HG03196 (cell line): ENCODE measurements around the gene GPR149.
"Not testable (repeated sequence)": the region's sequence is repeated elsewhere in the genome, so short reads cannot be mapped to it uniquely, and the experiment has no call there.

Experiments used
- ATAC-seq: cut with Tn5 transposase; IDR thresholded peaks from one replicate; pipeline ENCODE4 v1.9.1; 2021; ENCODE audit not compliant: unreplicated experiment

The GPR149 gene, protein sequence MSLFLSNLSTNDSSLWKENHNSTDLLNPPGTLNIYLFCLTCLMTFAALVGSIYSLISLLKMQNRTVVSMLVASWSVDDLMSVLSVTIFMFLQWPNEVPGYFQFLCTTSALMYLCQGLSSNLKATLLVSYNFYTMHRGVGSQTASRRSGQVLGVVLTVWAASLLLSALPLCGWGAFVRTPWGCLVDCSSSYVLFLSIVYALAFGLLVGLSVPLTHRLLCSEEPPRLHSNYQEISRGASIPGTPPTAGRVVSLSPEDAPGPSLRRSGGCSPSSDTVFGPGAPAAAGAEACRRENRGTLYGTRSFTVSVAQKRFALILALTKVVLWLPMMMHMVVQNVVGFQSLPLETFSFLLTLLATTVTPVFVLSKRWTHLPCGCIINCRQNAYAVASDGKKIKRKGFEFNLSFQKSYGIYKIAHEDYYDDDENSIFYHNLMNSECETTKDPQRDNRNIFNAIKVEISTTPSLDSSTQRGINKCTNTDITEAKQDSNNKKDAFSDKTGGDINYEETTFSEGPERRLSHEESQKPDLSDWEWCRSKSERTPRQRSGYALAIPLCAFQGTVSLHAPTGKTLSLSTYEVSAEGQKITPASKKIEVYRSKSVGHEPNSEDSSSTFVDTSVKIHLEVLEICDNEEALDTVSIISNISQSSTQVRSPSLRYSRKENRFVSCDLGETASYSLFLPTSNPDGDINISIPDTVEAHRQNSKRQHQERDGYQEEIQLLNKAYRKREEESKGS

DNA sequence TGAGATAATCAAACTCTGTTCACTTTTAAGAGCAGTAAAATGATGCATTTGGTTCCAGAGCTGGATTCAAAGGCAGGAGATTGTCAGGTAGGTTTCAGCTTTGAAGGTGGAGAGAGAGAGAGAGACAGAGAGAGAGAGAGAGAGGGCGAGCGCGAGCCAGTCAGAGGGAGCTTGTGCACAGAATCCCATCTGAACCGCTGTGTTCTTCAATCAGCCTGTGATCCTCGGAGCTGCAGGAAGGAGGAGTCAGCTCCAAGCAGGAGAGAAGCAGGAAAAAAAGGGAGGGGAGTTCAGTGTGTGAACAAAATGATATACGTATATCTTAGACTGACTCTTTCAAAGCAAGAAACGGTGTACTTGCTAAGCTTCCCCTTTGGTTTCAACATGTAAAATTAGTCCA, at the start of gene GPR149:
GPR149 (minus strand) TSS at position 177 of the 400 bp plus-strand sequence. CDS start 575 bp downstream, outside the sequence.
- ATAC-seq = no peak

DNA sequence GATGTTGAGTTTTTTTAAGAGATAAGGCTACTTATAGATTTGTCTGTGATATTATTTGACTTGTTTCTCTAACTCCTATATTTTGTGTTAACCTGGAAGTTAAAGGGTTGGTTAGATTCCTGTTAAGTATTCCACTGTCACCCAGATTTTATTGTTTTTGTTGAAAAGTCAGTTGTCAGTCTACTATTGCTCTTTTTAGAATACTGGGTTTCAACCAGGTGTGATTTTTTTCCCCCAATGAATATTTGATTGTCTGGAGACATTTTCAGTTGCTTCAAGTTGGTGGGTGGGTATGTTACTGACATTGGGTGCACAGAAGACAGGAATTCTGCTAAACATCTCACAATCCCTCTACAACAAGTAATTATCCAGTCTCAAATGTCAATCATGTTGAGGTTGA, 43.8 kb upstream of the GPR149 start:
- ATAC-seq = no peak

DNA sequence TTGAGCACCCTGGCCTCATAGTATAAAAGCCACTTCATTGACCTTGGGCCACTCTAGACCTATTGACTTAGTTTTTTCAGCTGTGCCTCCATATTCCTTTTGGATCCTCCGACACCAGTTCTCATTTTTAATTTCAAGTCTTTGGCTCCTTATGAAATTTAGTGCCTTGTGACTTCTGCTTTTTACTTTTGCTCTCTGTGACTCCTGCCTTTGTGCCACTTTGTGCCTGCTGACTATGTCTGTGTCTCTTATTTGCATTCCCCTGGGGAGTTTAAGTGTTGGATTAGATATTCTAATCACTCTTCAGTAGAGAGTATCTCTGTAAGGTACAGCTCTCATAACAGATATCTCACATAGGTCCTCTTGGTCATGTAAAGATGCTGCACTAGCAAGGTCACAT, 39.6 kb upstream of the GPR149 start:
- no peak for ATAC-seq

DNA sequence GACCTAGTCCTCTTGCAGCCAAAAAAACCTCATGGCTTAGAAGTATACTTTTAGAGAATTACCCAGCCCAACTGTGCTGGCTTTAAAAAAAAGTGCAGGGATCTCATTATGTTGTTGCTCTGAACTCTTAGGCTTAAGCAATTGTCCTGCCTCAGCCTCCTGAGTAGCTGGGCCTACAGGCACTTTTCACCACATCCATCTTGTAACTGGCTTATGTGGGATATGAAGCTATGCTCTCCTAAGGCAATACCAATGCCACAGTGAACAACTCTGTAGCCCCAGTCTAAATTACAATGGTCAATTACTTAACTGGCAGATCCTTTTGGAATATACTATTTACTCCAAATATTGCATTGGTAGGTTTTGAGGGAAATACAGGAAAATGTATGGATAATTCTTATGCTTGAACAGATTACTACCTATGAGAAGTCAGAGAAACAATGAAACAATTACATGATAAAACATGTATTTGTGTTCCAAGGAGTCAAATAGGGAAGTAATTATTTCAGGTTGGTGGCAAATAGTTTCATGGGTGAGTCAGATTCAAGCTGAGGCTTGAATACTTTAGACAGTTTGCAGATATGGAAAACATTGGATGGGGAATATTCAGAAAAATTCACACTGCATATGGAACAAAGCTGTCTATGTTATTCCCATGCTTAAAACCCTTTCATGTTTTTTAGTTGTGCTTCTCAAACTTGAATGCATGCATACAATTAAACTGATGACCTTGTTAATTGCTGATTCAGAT, 34.6 kb upstream of the GPR149 start:
- ATAC-seq = no peak

DNA sequence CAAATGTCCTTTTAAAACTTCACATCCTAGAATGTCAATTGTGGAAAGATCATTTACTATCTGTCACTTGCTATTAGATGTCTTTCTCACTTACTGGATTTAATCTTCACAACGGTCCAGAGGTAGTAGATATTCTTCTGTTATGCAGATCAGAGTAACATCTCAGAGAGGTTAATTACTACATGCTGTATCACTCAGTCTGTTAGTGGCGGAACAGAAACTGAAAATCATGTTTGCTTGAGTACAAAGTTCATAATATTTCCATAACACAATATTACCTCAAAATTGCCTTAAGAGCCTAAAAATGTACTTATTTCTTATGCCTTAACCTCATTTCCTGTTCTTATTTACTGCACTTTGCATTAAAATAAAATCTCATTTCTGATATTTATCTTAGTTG, 28.6 kb upstream of the GPR149 start:
- no peak for ATAC-seq

DNA sequence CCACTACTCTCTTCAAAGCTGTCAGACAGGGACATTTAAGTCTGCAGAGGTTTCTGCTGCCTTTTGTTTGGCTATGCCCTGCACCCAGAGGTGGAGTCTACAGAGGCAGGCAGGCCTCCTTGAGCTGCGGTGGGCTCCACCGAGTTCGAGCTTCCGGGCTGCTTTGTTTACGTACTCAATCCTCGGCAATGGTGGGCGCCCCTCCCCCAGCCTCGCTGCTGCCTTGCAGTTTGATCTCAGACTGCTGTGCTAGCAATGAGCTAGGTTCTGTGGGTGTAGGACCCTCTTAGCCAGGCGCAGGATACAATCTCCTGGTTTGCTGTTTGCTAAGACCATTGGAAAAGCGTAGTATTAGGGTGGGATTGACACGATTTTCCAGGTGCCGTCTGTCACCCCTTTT, 9.1 kb upstream of the GPR149 start:
- ATAC-seq = not testable (repeated sequence)

DNA sequence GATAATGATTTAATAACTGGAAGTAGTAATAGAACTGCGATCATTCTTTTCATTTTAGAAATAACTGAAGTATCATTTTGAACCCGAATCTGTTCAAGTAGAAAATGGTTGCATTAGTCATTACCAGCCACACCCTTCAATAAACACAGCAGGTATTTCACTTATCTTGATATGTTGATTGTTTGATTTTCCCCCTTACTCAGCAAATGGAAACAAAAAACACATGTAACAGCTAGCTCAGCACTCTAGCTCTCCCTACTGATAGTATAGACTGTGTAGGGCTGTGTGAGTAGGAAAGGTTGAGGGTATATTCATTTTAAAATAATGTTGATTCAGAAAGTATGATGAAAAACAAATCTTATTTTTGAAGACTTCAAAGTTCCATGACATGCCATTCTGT, 1.1 kb upstream of the GPR149 start:
- ATAC-seq = no peak

DNA sequence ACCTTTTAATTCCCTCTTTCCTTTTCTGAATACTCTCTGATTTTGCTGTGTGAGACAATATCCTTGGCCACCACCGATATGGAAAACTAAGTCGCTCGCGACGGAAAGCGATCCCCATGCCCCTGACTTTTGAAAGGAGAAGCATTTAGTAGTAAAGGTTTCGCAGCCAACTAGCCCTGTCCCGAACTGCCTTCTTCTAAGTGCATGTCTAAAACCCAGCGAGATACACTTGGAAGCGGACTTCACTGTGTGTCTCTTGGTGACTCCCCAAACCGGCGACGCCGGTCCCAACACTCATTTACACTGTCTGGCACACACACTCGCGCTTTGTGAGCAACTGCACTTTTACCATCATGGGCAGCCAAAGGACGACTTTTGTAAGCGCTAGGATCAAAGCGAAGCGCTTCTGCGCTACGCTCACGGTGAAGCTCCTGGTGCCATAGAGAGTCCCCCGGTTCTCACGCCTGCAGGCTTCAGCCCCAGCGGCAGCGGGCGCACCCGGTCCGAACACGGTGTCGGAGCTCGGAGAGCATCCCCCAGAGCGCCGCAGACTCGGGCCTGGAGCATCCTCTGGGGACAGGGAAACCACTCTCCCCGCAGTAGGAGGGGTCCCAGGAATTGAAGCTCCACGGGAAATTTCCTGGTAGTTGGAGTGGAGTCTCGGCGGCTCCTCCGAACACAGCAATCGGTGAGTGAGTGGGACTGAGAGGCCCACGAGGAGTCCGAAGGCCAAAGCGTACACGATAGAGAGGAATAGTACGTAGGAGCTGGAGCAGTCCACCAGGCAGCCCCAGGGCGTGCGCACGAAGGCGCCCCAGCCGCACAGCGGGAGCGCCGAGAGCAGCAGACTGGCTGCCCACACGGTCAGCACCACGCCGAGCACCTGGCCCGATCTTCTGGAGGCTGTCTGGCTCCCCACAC, 1.4 kb downstream of the GPR149 start:
- ATAC-seq = no peak

DNA sequence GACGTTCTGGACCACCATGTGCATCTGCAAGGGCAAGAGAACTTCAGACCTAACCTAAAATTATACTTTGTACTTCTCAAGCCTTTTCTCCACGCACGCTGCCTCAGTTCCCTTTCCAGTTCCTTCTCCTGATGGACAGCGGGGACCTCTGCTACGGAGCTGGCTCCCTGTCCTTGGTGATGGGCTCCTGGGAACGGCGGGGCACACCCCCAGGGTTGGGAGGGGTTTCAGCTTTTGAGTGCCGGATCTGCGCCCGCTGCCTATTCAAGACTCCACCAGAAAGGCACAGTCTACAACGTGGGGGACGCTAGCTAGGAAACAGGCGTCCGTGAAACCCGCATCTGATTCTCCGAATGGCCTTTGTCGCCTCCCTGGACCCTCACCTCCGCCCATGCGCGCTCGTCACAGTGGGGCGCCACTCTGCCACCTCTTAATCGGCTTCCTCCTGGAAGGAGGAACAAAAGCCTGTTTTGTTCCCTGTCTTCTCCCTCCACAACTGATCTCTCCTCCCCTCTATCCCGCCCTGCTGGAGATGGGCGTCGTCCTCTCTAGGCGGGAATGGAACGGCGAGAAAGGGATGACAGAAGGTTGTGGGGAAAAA, 2.2 kb downstream of the GPR149 start:
- ATAC-seq = no peak

DNA sequence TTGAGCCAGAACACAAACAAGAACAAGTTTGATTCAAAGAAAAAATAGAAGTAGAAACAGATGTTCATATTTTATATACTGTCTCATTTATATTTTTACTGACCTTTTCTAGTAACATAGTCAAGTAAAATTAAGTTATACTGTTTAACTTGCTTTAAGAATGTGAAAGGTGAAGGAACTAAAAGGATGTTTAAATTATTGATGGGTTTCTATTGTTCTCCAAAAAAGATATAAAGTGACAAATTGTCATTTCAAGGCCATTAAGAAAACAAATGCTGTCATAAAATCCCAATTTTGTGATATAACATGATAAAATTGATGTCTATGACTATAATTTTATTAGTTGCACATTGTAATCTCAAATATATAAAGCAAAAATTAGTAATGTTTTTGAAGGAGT, 7.3 kb downstream of the GPR149 start:
- no peak for ATAC-seq

DNA sequence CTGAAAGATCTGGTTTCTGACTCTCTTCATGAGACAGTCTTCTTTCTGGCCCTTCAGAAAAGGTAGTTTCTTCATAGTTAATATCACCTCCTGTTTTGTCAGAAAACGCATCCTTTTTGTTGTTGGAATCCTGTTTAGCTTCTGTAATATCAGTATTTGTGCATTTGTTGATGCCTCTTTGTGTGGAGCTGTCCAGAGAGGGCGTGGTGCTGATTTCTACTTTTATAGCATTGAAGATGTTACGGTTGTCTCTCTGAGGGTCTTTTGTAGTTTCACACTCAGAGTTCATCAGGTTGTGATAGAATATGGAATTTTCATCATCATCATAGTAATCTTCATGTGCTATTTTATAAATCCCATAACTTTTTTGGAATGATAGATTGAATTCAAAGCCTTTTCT, 8.9 kb downstream of the GPR149 start:
- ATAC-seq = no peak

DNA sequence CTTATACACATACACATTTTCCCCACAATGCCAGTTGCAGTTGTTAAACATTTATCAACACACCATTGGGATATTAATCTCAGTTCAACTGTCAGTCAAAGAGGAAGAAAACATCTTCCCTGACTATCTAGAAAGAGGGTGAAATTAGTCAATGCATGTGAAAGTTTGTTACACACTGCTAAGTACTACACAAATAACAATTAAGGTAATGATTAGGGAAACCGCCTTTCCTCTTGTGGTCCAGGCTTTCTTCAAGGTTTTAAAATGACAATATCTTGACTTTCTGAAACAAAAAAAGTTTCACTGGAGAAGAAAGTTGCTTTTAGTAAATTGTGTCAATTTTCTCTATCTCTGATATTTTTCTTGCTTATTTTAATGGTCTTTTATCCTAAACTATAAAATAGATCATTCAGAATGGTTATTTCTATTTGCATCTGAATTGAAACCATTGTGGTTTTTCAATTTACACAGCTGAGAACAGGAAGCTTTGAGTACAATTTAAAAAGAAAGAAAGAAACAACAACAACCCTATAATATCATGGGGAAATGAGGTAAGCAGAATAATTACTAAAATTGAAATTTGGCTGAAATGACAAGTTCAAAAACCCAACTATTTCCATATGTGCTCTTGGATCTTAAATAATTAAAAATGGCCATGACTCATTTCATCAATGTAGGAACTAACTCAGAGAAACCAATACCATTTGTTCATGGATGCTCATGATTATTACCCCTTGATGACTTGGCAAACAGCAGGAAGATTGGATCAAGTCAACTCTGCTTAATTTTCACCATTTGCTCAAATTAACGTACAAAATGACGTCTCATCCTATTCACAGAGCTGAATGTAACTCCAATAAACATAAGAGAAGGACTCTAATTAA, 31.7 kb downstream of the GPR149 start:
- ATAC-seq = peak; percentile 98

DNA sequence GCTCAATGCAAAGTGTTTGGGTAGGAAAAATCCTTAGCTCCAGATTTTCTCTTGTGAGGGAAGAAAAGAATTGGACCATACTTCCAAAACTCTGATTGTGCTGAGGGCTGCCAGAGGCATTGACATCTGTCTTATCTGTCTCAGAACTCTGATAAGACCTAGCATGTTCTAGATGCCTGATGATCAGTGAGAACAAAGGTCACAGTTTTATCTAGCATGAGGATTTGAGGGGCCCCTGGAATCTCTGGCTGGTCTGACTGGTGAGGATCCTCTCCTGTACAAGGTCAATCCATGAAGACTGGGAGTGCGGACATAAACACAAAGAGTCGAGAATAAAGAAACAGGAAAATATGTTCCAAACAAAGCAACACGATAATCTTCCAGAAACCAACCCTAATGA, 40.1 kb downstream of the GPR149 start:
- ATAC-seq = no peak

DNA sequence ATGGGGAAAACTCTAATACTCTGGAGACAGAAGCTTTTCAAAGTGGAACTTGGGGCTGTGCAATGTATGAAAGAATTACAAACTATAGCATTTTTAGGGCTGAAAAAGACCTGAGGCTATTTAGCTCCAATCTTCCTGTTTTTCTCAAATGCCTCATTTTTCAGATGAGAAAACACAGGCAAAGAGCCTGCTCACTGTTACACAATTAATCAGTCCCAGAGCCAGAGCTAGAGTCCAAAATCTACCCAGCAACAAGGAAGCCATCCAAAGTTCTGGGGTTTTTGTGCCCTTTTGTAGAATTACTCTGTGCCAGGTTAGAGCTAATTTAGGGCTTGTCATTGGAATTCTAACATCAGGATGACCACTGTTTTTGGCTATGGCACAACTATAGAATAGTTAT, 45.5 kb downstream of the GPR149 start:
- no peak for ATAC-seq

DNA sequence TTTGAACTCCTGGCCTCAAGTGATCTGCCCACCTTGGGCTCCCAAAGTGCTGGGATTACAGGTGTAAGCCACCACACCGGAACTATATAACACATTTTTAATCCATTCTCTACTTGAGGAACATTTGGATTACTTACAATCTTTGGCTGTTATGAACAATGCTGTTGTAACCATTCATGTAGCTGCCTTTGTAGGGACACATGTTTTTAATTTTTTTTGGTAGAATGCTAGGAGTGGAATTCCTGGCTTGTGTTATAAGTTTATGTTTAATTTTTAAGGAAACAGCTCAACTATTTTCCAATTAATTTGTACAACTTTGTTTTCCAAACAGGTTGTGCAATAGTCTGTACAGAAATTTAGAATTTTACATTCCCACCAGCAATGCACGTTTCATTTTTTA, 51.7 kb downstream of the GPR149 start:
- ATAC-seq = no peak

DNA sequence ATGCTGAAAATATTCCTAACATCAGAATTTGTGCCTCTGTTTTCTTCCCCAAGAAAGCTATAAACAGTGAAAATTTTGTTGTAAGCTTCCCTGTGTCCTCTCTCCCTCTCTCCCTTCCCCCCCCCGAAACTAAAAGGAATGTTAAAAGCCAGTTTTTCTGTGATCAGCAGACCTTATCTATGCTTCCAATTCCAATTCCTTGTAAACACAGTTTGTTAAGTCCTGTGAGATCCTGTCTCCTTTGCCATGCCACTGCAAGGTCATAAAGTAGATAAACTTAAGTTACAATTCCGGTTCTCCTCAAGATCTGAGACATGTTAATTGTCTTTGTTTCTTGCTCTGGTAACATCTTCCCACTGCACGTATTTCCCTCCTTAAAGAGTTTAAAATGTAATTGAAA, 62.8 kb downstream of the GPR149 start:
- no peak for ATAC-seq

DNA sequence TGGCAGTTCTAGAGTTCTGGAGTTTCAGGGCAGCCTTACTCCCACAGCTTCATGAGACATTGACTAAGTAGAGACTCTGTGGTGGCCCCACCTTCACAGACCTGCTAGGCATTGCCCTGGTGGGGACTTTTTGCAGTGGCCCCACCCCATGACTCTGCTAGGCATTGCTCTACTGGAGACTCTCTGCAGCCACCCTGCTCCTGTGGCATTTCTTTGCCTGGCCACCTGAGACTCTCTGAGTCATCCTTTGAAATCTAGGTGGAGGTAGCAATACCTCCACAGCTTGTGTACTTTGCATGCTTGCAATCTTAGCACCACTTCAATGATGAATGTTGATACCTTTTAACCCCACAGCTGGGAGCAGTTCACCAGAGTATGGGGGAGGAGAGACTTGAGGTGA, 65.1 kb downstream of the GPR149 start:
- ATAC-seq = no peak

DNA sequence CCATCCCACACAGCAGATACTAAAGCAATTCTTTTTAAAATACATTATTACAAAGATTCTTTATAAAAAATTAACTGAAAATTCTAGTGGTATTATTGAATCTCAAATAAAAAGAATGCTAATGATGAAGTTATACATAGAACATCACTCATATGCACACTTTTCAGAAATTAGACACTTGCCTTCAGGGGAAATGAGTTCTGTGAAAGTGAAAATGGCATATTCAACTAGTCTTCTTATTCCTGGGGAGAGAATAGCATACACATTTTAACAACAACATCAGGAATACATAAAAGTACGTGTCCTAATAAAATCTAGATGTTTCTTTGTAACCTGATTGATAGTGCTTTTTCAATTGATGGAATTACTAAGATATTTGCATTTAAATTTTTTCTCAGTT, 68.9 kb downstream of the GPR149 start:
- ATAC-seq = no peak

DNA sequence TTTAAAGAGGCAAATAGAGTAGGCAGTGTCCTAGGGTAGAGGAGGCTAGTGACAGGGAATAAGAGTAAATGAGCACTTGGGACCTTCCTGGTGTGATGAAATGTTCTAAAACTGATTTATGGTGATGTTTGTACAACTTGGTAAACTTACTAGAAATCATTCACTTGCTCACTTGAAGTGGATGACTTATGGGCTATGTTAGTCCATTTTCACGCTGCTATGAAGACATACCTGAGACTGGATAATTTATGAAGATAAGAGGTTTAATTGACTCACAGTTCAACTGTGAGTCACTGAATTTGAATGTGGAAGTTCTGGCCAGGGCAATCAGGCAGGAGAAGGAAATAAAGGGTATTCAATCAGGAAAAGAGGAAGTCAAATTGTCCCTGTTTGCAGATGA, 74.0 kb downstream of the GPR149 start:
- no peak for ATAC-seq
